Stimulated activated CD4-positive, alpha-beta T cell treated with anti-CD3 and anti-CD28 coated beads, Interleukin-15, amount 100 ng/mL, for 1 hour (primary cell): ENCODE data around the gene AKR7A3.
A peak's percentile ranks its signal among the peaks of the same experiment; 100 is the strongest.
"Not testable (repeated sequence)": the region's sequence is repeated elsewhere in the genome, so short reads cannot be mapped to it uniquely, and the experiment has no call there.

Source experiments
- DNase-seq, 2 donors: peaks; one replicate each; pipeline ENCODE4 v3.0.0-alpha.2; 2020; ENCODE audit warnings: low read depth in 1 of 2, low spot score in 1 of 2

AKR7A3 gene

GRCh38 chr1:19319196-19319595, 30.6 kb upstream of the AKR7A3 start:
- DNase-seq = no peak

DNA sequence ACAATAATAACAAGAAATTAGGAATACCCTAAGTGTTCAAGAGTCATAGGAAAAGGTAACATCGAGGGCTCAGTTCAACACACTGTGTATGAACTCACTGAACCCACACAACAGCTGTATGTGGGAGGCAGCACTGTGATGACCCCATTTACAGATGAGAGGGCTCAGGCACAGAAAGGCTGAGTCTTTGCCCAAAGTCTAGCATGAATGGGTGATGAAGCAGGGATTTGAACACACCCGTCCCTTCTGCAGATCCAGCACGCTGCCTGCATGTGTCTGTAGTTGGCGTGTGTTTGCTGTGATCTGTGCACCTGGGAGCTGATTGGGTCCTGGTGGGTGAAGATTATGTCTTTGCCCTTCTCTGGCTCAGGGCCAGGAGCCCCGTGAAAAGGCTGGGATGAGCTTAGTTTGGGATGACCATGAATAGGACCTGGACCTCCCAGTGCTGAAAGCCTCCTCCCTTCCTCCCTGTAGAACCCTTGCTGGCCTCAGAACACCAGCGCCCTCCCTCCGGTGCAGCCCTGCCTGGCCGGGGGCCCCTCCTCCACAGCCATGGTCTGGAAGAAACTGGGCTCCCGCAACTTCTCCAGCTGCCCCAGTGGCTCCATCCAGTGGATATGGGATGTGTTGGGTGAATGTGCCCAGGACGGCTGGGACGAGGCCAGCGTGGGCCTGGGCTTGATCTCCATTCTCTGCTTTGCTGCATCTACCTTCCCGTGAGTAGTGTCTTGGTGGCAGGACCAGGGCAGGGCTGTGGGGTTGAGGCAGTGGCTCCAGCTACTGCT, 28.7 kb upstream of the AKR7A3 start:
- DNase-seq = no peak

DNA sequence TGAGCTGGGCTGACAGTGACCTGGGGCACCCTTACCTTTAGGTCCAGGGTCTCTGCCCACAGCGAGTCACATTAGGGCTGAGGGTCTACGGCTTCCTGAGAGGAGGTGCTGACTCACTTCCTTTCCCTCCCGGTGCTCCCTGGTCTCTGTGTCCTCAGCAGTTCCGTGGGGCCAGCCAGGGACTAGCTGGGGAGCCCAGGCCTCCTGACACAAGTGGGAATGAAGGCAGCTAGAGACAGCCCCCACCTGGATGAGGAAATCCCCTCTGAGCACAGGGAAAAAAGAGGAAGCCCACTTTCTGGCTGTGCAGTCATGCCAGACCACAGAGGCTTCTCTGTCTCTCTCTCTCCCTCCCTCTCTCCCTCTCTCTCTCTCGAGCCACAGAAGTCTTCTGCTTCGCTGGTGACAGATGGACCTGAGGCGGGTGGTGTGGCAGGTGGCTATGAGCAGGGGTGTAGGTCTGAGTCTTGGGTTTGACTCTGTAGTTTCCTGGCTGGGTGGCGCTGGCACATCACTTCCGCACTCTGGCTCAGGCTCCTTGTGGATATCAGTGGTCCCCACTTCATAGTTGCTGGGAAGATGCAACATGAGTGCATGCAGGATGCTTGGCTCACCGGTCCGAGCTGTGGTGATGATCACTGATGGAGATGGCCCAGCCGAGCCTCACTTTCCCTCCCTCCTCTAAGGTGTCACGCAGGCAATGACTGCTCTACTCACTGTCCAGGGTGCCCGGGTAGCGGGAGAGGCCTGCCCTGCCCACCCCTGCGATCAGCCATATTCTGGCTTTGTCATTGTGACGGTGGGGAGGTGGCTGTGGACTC, 27.0 kb upstream of the AKR7A3 start:
- DNase-seq = no peak

DNA sequence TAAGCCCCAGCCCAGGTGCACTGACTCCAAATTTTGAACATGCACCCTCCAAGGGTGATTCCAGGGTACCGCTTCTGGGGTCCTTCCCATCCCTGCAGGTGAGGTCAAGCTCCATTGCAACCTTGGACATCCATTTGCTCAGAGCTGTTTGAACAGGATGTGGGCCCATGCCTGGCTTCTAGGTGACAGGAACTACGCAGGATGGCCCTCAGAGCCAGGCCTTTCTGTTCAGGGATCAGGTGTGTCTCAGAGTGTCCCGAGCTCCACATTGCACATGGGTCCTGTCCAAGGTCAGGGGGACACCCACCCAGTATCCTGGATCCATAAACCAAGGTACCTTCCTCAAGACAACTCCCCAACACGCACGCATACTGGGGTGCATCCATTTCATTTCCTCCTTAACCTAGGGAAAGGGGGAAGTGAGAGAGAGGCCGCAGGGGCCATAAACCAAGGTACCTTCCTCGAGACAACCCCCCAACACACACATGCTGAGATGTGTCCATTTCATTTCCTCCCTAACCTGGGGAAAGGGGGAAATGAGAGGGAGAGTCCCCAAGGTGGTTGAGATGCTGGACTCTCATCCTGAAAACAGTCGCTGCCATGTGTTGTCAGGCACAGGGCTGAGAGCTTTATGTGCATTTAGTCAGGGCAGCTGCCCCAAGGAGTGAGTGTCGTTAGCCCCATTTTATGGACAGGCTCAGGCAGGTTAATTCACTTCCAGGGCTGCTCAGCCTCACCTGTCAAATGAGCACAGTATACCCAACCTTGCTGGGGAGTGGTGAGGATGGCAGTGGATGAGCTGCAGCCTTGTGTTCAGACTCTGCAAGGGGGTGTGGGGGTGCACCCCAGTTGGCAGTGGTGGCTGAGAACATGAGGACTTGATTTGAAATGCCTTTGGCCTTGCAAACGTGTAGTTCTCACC, 25.7 kb upstream of the AKR7A3 start:
- DNase-seq = no peak

DNA sequence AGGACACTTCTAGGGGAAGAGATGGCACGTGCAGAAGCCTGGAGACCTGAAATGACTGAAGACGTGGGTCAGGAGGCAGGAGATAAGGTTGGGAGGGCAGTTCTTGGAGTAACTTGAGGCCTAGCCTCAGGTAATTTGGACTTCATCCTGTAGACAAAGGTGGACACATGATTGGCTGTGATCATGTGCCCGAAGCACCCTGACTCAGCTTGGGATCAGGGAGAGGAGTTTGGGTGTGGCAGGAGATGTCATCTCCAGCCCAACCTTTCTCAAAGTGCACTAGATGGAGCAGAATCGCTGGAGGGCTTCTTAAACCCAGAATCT, 25.0 kb upstream of the AKR7A3 start:
- DNase-seq = no peak

GRCh38 chr1:19312782-19313635, 24.4 kb upstream of the AKR7A3 start:
- no peak for DNase-seq

DNA sequence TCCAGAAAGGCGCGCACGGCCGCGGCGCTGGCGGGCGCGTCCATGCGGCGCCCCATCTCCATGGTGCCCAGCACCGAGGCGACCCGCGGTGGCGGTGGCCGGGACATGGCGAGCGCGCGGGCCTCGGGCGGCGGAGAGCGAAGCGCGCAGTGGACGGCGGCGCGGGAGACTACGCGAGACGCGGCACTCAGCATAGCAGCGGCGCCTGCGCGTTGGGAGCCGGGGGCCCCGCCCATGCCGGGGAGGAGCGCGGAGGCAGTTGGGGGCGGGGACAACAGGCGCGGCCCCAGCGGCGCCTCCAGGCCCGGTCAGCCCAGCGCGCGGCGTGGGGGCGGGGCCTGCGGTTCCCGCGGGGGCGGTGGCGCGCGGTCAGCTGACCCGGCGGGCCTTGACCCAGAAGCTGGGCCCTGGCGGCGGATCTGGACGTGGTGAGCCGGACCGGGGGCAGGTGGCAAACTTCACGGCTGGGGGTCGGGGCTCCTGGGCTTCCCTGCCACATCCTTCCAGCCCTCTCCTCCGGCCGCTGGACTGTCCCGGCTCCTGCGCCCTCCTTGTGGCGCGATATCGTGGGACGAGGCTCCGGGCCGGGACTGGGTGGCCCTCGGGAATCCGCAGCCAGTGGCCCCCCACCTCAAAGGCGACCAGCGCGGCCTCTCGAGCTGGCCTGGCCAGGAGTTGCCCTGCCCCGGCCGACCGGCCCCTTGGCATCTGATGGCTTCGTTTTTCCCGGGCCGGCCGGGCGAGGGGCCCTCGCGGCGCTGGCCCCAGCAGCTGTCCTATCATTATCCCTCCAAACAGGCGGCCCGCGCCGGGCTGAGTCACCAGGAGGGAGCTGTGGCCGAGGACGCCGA, 23.6 kb upstream of the AKR7A3 start, which contains the start of the genes AKR7A2 and SLC66A1:
AKR7A2 (minus strand) TSS at position 214 of the 851 bp plus-strand sequence; CDS start at position 194, 20 bp downstream.
SLC66A1 (plus strand) TSS at position 396 of the 851 bp plus-strand sequence. CDS start 5,352 bp downstream, outside the sequence.
- DNase-seq = peak; percentile 88 to 89

DNA sequence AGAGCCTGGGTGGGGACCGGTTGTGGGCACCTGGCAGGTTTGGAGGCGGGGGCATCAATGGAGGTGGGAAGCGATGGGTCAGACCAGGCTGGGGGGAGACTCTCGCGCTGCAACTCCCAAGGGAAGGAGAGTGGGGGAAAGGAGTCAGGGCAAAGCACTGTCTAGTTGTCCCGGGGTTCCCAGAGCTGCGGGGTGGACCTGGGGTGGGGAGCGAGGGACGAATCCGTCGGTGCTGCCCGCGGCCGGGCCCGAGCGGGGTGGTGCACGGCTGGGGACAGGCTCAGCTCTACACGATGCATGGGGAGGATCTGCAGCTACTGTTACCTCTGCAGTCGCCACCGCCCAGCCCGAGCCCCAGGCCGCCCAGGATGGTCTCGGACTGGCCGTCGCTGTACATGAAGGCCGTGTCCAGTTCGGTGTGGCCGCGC, 22.9 kb upstream of the AKR7A3 start:
- DNase-seq = no peak

GRCh38 chr1:19310720-19311502, 22.3 kb upstream of the AKR7A3 start:
- no peak for DNase-seq

DNA sequence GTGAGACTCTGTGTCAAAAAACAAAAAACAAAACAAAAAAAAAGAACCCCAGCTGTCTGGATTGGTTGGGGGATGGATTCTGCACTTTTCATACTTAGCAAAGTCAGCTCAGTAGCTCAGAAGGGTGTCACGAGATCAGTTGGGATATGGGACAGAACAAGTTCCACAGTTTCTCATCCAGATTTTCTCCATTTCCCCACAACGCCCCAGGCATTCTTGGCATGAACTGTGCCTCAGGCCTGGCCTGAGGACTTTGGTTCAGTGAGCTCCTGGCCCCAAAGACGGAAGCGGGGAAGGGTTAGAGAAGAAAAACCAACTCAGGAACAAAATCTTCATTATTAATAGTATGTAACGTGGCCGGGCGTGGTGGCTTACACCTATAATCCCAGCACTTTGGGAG, 21.5 kb upstream of the AKR7A3 start:
- no peak for DNase-seq

DNA sequence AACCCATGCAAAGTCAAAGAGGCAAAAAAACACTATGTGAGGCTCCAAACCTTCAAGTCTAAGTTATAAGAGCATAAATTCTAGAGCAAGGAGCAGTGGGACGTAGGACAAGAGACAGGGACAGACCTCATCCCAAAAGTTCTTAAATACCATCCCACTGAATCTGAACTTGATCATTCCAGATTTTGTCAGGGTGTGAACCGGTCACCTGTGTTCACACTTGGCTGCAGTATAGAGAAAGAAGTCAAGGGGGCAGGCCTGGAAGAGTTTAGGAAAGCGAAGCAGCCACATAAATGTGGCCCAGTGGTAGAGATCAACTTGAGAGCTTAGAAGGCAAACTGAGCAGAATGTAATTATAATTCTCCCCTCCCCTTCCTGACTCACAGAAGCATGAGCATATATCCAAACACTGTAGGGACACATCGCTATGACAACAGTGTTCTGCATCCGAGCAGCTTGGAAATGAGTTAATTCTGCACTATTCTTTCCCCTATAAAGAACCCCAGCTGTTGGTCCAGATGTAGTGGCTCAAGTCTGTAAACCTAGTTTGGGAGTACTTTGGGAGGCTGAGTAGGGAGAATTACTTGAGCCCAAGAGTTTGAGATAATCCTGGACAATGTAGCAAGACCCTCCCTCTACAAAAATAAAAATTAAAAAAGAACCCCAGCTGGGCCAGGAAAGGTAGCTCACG, 20.7 kb upstream of the AKR7A3 start:
- DNase-seq = no peak

GRCh38 chr1:19308509-19308907, 19.9 kb upstream of the AKR7A3 start:
- DNase-seq = no peak

DNA sequence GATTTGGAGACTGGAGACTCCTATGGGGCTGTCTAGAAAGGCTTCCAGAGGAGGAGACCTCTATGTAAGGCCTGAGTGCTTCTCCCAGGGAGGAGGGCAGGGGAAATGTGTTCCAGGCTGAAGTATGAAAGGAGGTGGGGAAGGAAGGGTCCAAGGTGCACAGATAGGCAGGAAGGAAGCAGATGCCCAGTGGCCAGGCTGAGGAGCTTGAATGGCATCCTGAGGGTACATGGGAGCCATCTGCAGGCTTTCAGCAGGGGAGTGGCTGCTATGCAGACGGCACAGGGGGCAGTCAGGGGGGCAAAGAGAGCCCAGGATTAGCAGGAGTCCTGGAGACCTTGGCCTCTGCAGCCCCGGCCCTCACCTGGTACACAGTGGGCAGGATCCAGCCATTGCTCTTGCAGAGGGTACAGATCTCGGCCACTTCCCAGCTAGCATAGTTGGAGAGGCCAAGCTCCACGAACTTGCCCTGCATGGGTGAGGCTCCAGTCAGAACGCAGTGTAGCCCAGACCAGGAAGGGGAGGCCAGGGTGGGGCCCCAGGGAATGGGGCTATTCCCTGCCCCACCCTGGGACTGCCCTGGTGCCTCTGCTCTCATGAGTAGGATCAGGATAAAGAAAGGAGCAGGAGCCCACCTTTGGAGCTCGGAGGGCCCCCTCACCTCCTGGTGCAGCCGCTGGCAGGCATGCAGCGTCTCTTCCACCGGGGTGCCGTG, 19.4 kb upstream of the AKR7A3 start:
- no peak for DNase-seq

GRCh38 chr1:19306941-19307340, 18.4 kb upstream of the AKR7A3 start:
- no peak for DNase-seq

GRCh38 chr1:19305880-19306279, 17.3 kb upstream of the AKR7A3 start:
- no peak for DNase-seq

GRCh38 chr1:19304081-19304480, 15.5 kb upstream of the AKR7A3 start:
- DNase-seq = not testable (repeated sequence)

GRCh38 chr1:19300211-19300610, 11.6 kb upstream of the AKR7A3 start:
- DNase-seq = no peak
